ENCODE results near the gene GRIA2.

Gene GRIA2

DNA sequence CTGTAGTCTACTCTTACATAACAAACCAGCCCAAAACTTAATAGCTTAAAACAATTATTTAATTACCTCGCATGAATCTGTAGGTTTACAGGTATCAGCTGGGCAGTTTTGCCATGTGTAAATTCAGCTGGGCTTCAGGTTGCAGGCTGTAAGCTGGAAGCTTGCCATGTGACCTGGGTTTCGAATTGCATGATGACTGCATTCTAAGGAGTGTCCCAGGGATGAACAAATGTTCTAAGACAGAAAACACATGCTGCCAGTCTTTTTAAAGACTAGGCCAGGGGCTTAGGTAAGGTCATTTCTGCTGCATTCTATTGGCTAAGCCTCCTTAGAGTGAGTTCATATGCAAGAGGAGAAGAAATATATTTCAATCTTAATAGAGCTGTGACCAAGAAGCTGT, 44.8 kb downstream of the GRIA2 start:
- DNase-seq (ENCODE audit: low spot score) = no peak

DNA sequence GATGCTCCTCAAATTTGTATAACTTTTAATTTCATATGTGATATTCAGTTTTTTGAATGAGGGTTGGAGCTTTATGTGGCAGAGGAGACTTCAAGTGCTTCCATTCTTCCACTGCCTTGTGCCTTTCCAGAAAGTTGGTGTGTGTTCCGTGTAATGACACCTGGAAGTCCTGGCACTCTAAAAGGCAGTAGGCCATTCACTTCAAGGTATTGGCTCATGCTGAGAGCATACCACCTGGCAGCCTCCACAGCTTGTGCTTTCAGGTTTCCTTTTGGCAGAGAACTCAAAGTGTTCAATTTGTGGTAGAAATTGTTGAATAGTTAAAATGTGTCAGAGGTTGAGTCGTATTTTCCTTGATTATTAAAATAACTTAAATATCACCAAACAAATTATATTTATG, 49.6 kb downstream of the GRIA2 start:
- no peak for DNase-seq (ENCODE audit: low spot score)

DNA sequence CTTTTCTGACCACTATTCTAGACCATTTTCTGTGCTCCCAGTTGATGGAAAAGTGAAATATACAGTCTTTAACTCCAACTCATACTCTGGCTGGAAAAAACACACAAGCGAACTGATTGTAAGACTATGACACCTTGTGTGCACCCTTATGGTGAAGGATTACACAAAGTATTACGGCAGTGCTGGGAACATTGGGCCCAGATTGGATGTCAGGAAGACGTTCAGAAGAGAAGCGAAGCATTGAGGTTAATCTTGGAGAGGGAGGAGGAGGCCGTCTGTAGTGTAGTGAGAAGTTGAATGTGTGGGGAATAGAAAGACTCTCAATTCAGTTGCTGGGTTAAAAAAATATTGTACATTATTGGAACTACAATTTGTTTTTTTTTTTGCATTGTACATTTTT, 50.0 kb downstream of the GRIA2 start:
- no peak for DNase-seq (ENCODE audit: low spot score)

DNA sequence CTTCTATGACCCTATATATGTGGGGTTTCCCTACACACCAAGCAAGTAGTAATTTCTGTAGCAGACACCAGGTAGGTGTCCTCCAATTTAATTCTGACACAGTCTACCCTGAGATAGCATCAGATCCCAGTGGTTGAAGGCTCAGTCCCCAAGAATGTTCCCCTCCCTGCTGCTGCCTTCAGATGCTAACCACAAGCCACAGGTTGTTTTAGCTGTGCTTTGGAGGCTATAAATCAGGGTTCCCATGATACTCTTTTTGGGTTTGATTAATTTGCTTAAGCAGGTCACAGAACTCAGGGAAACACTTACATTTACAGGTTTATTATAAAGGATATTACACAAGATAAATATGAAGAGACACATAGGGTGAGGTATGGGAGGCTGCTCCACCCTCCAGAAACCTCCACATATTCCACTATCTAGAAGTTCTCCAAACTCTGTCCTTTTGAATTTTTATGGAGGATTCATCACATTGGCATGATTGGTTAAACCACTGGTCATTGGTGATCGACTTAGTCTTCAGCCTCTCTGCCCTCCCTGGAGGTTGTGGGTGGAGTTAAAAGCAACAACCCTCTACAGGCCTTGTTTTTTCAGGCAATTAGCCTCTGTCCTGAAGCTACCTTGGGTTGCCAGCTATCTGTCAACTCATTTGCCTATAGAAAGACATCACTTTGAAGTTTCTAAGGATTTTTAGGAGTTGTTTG, 50.8 kb downstream of the GRIA2 start:
- DNase-seq (ENCODE audit: low spot score) = no peak

DNA sequence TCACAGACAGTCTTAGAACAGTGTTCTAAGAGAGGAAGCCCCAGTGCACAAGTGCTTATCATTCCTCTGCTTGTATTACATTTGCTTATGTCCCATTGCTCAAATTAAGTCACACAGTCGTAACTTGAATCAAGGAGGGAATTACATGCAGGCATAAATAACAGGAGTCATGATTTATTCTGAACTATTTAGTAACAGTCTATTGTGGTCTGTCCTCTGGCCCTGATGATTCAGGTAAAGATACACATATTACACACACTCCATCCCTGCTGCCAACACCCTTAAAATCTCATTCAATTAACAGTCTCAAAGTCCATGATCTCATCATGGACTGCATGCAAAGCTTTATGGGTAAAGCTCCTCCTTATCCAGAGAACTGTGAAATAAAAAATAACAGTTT, 60.1 kb downstream of the GRIA2 start:
- DNase-seq (ENCODE audit: low spot score) = no peak

DNA sequence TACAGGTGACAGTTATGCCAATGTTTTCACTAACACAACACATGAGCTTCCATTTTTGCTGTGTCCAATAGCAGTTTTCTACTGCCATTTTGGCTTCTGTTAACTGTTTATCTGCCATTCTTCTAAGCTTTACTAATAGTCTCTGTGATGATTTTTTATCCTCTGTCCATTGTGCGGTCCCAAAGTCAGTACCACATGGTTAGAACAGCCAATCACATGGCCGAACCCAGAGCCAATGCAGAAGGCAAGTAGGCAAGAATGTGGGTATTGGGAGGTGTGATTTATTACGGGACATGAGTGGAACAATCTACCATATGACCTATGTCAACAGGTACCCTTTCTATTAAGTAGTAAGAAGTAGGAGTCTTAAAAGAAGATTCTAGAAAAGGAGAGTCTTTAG, 61.5 kb downstream of the GRIA2 start:
- no peak for DNase-seq (ENCODE audit: low spot score)

DNA sequence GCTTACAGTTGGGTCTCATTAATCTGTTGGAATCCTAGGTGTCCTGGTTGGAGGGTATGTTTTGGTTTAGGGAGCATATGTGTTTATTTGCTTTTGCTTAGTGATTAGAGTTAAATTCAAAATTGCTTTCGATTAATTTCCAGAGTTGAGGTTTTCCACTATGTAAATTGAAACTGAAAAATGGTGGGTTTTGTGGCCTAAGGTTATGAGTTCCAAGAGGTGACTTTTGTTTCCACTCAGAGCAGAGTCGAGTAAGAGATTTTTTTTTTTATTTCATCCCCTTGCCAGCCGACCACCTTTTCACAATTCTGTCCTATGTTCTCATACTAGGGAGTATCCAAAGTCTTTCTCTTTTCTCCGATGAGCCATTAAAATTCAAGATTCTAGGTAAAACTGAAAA, 66.9 kb downstream of the GRIA2 start:
- no peak for DNase-seq (ENCODE audit: low spot score)

DNA sequence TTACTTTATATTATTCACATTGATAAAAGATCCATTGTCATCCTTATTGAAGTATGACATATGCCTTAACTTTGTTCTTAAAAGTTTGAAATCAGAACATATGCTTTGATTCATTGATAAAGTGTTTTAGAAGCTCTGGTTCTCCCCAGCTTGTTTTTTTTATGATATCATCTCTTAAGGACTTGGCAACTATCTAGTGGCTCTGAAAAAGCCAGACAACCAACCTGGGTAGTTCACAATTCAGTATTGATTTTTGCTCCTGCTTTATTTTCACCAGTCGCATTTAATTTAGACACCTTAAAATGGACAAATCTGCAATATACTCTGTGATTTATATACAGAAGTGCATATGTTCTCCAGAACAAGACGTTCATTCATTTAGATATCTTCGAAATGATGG, 70.1 kb downstream of the GRIA2 start:
- DNase-seq (ENCODE audit: low spot score) = no peak

DNA sequence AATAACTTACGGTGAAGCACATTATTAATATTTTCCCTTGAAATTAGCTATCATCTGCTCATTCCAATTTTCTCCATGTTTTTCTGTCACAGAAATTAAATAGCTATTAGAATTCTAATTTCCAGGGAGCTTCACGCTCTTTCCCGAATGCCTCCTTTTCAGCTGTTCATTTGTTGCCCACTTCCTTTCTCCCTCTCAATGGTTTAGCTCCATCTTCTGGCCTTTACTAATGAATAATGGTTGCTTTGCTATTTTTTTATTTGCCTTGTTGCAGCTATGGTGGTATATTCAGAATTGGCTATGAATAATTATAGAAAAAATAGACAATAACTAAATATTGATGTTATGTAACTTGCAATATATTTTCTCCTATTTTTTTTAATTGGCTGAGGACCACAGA, 70.5 kb downstream of the GRIA2 start:
- no peak for DNase-seq (ENCODE audit: low spot score)

DNA sequence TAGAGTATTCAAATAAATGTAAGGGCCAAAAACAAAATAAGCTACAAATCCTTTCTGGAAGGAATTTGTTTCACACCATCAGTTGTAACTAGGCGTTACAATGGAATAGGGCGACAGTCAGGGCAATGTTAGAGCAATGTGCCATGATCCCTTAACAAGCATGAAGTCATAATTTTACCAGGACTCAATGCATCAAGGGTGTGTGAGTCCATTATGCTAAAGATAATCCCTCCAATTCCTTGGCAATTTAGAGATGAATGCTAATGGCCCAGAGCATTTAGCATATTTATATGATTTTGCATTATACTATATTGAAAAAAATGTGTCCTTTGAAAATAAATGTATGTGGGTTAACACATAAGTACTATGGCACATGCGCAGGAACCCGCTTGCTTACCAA, 73.1 kb downstream of the GRIA2 start:
- no peak for DNase-seq (ENCODE audit: low spot score)

DNA sequence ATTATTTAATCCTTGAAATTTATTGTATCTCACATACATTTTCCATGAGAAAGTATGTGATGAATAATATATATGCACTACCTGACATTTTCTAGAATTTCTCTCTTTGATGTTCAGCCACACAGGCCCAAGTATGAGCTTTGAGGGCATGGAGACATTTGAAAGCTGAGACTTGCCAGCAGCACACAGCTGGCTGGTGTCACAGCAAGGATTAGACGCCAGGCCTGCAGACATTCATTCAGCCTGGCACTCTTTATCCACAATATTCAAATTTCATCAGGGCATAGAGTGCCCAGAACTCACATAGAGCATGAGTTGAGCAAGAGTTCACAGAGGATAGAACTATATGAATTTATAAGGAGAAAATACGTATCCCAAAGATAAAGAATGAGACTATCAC, 74.0 kb downstream of the GRIA2 start:
- no peak for DNase-seq (ENCODE audit: low spot score)

DNA sequence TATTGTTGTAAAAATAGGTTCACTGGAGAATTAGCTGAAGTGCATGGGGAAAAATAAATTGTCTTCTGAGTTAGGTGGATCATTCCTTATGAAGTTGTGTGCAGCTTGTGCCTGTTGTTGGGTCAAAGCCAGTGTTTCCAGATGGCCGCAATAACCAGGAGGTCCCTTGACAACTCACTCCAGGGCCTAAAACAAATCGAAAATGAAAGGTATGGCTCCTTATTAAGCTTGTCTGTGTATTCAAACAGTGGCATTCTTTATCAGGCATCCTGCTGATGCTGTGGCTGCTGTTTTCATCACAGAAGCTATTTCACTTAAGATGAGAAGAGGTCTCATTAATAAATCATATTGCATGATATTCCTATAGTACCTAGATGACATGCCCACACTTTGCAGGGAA, 80.2 kb downstream of the GRIA2 start:
- DNase-seq (ENCODE audit: low spot score) = no peak

DNA sequence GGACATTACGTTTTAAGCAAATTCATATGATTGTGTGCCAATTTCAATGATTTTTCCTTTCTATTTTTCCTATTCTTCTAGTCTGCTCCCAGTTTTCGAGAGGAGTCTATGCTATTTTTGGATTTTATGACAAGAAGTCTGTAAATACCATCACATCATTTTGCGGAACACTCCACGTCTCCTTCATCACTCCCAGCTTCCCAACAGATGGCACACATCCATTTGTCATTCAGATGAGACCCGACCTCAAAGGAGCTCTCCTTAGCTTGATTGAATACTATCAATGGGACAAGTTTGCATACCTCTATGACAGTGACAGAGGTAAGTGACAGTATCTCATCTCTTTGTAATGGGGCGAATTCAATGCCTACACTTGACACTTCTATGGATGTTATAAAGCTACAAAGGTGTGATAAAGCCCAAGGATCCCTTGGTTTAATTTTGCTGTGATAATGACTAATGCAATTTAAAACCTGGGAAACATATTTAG, 83.0 kb downstream of the GRIA2 start:
- no peak for DNase-seq (ENCODE audit: low spot score)

DNA sequence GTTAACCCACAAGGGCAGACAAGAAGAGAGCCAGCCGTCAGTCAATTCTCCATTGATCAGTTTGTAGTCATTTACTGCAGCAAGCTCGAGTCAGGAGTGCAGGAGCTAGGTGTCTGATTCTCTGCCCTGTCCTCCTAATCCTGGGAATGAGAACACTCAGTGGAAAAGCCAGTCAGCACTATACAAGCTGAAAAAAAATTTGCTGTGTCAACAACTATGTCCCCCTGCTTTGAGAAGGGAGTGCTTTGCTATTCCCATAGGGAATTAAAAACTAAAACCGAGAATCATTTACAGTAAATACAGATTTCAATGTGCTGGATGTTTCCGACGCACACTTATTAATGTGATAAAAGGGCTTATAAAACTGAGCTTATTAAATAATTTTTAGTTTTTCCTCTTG, 84.2 kb downstream of the GRIA2 start:
- DNase-seq (ENCODE audit: low spot score) = no peak

DNA sequence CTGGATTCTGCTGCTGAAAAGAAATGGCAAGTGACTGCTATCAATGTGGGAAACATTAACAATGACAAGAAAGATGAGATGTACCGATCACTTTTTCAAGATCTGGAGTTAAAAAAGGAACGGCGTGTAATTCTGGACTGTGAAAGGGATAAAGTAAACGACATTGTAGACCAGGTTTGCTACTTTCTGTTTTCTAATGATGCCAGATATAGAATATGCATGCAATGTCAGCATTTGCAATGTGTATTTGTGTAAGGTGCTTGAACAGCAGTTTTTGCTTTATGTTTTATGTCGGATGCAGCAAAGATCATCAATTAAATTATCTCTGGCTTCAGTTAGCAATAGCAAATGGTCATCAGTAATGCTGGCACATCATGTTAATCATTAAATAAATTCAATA, 92.2 kb downstream of the GRIA2 start:
- DNase-seq (ENCODE audit: low spot score) = no peak

DNA sequence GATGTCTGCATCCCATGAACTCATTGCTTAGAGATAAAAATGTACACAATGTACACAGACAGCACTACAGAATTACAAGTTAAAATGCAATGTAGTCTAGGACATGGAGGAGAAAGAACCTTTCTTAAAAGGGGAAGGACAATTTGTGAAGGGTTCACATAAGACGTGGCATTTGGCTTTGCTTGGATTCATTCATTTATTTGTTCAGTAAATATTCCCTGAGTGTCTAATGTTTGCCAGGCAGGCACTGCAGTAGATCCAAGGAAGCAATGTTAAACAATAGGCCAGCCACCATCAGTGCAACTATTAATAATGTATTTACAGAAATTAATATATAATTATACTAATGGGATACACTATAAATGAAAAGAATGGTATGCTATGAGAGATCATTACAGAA, 94.4 kb downstream of the GRIA2 start:
- DNase-seq (ENCODE audit: low spot score) = no peak

DNA sequence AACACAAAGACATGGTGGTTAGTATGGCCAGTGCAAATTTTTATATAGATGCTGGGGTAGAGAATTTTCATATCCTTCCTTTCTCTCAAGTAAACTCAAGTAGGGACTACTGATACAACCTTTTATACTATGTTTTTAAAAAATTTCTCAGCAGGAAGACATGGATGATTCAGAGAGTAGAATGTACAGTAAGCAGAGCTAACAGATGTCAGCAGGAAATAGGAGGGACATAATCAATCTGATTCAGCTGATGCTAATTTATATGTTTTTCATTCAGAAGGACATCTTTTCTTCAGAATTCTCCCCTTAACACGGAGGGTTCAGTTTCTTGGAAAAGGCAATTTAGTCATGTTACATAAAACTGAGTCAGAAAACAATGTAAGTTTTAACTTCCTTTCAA, 95.4 kb downstream of the GRIA2 start:
- DNase-seq (ENCODE audit: low spot score) = no peak

DNA sequence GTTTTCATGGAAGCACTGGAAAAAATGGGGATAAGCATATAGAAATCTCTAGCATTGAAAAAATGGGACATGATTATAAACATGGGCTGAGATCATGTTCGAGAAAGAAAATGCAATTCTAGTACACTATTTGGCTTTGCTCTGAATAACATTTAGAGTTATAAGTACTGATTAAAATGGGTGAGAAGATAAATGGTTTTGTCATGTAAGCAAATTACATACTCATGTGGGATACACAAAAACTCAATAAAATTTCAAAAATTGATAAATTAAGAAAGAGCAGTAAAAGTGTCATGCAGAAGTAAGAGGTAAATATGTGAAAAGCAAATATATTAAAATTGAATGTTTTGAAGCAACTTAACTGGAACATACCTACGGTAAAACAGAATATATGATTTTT, 99.6 kb downstream of the GRIA2 start:
- no peak for DNase-seq (ENCODE audit: low spot score)

DNA sequence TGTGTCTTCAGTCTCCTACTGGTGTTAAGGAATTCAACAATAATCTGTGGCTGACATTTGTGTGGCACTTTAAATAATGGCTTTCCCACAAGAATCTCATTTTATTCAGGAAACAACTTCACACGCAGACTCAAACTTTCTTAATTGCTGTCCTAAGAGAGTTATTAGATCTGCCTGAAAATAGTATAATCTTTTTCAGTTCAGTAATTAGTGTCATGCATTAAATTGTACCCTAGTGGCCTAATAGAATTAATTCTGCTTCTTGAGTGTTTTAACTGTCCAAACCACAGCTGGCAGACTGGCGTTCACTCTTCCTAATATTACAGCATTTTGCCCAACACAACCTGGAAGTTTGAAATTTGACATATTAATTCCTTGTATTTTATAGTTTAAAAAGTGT, 107.1 kb downstream of the GRIA2 start:
- DNase-seq (ENCODE audit: low spot score) = no peak

DNA sequence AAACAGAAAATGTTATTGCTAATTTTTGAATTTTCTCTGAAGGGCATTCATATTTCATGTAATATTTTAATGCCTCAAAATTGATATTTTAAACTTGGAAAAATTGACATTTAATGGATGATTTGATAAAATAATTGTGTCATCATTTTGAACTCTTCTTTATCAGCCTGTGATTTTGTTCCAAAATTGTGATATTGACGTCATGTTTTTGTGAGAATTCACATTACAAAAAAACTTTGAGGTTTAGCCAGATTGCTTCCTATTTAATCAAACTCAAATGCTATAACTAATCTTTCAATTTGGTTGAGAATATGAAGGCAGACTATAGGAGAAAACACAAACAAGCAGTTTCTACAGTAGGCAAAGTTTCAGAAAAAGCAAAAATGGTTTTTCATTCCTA, 137.4 kb downstream of the GRIA2 start:
- DNase-seq (ENCODE audit: low spot score) = no peak

DNA sequence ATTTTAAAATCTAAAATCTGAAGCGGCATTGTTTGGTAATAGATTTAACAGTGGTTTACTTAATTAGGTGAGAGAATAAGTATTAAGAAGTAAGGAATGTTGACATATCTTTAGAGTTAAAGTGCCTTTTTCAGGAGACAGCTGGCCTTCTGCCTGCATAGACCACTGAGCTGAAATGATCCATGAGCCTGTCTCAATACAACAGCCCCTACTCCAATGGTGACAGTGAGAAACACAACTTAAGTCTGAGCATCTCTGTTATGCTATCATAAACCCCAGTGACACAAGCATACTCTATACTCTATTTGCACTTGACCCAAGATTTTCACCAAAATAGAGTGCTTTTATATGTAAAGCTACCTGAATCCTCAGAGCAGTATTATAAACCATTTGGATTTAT, 137.9 kb downstream of the GRIA2 start:
- no peak for DNase-seq (ENCODE audit: low spot score)

DNA sequence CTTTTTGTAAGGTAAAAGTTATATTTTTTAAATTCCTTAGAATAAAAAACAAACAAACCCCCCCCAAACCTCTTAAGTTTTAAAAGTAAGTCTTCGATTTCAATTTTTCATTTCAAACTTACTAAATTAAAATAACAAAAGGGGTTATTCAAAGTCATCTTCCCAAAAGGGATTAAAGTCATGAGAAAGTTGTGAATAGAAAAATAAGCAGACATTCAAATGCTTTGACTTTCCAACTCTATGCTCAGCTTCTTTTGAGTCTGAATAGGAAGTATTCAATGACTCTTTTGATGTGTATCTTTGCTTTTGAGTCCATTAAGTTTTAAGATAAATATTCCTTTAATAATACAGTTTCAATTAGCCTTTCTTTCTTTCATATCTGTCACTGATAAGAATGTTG, 138.3 kb downstream of the GRIA2 start:
- DNase-seq (ENCODE audit: low spot score) = no peak

DNA sequence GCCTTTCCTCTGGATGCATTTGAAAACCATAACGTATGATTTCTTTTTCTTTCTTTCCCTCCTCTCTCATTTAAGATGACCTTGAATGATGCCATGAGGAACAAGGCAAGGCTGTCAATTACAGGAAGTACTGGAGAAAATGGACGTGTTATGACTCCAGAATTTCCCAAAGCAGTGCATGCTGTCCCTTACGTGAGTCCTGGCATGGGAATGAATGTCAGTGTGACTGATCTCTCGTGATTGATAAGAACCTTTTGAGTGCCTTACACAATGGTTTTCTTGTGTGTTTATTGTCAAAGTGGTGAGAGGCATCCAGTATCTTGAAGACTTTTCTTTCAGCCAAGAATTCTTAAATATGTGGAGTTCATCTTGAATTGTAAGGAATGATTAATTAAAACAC, 142.8 kb downstream of the GRIA2 start:
- no peak for DNase-seq (ENCODE audit: low spot score)

DNA sequence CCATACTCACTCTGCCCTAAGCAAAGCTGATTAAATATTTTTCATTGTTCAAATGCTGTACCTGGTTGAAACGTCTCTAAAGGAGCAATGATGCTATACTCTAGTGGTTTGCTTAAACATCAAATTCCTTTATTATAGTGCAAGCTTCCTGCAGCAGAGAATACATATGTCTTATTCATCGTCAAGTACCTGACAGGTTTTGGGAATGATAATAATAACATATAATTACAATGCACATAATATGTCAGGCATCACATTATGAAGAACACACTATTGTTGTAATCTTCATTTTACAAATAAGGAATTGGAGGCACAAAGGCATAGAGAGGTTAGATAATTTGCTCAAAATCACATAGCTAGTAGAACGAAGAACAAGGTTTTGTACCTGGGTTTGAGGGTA, 151.6 kb downstream of the GRIA2 start:
- DNase-seq (ENCODE audit: low spot score) = no peak

DNA sequence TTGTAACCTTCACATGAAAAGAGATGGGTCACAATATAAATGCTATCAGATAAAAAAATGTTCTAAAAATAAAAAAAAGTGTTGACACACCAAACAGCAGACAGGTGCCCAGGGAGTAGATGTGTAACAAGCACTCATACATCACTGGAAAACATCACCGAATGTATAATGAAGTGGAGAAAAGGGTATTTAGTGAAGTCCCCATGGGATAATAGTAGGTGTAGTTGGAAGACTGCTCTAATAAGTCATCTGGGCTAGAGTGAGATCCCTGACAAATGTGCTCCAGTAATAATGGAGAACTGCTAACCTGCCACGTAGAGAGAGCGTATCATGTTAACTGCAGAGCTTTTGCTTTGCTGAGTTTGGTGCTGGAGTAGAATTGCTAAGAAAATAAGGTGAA, 152.0 kb downstream of the GRIA2 start:
- no peak for DNase-seq (ENCODE audit: low spot score)
